GM18858 (cell line): ENCODE results near the gene FAP.

Source experiments
- ATAC-seq: cut with Tn5 transposase; IDR thresholded peaks from one replicate; pipeline ENCODE4 v1.9.1; 2021; ENCODE audit not compliant: unreplicated experiment

Gene FAP, protein sequence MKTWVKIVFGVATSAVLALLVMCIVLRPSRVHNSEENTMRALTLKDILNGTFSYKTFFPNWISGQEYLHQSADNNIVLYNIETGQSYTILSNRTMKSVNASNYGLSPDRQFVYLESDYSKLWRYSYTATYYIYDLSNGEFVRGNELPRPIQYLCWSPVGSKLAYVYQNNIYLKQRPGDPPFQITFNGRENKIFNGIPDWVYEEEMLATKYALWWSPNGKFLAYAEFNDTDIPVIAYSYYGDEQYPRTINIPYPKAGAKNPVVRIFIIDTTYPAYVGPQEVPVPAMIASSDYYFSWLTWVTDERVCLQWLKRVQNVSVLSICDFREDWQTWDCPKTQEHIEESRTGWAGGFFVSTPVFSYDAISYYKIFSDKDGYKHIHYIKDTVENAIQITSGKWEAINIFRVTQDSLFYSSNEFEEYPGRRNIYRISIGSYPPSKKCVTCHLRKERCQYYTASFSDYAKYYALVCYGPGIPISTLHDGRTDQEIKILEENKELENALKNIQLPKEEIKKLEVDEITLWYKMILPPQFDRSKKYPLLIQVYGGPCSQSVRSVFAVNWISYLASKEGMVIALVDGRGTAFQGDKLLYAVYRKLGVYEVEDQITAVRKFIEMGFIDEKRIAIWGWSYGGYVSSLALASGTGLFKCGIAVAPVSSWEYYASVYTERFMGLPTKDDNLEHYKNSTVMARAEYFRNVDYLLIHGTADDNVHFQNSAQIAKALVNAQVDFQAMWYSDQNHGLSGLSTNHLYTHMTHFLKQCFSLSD

DNA sequence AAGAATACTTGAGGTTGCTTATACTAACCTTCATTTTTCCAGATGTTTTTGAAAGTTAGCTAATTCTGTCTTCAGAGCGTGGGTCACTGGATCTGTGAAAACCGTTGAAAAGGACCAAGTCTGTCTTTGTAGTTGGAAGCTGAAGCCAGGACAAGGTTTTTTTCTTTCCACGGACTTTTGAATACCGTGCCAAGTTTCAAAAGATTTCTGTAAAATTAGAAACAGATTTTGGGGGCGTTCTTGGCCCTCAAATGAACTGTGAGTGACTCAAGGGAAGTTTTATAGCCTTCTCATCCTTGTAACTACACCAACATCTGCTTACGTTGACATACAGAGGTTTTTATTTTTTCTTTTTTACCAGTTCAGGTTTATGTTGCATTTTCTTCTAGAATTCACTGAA, at the start of gene FAP:
Gene FAP, minus strand, starts transcription at position 152 of the 400 bp plus-strand sequence. Its CDS starts 118 bp downstream, at position 34.
- no peak for ATAC-seq

DNA sequence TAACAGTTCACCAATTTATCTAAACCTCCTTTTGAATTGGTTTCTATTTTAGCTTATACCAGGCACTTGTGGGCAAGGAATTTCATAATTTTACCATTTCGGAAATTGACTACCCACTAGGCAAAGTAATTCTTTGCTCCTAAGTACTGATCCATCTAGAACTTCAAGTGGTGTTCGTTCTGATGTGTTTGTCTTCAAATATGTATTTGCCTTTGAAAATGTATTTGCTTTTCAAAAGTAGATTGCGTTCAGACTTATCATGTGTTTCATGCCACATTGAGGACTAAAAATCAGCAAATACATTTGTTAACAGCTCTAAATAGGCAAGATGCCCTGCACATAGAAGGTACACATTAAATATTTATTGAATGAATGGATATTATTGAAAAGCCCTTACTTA, 48.5 kb upstream of the FAP start:
- no peak for ATAC-seq

DNA sequence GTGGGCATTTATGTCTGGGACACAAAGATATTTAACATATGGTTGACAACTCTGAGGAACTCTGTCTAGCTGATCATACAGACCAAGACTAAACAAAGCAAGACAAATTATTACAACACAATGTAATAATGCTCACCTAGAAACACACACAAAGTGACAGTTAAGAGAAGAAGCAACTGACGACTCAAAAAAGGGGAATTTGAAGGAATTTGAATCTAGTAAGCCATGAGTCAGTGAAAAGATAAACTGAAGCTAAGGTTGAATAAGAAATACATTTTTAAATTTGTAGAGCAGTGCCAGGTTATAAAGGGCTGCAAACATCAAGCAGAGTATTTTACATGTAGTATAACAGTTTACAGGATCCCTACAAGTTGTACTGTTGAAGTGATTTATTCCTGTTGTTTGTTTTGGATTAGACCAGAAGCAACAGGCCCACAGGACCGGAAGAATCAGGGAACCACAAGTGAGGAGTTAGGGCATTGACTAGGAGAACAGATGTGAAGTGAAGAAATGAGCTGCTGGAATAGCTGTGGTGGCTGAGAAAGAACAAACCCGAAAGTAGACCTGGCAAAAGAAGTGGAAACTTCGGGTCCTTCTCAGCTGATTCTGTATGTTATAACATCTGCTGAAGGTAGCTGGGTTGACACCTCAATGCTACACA, 39.6 kb upstream of the FAP start:
- no peak for ATAC-seq

DNA sequence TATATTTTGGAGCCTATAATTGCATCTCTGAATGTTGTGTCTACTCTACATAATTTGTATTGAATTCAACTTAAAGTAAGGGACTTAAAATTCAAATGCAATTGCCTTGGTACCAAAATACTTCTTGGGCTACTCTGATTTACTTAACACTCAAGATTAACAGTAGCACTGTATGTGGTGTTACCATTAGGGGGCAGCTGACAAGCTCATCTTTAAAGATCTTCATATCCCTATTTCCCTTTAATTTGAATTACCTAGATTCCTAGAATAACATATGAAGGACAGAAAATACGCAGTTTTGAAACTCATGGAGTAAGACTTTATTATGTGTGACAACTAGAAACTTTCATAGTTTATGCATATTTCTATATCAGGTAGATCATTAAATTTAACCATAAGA, 37.4 kb upstream of the FAP start:
- no peak for ATAC-seq

DNA sequence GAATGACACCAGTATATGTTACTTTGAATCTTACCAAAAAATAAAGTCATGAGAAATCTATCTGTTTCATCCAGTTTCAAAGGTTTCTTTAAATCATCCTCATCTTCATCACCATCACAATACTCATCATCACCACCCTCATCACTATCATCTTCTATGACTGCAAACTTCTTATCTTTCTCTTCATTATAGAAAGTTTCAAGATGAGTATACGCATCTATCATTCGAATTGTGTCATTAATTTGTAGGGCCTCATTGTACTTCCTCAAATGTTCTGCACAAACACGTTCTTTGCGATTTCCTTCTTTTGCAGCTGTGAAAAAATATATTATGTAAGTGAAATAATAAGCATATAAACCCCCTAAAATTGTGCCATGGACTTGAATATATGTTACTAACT, 34.1 kb upstream of the FAP start:
- ATAC-seq: no peak

DNA sequence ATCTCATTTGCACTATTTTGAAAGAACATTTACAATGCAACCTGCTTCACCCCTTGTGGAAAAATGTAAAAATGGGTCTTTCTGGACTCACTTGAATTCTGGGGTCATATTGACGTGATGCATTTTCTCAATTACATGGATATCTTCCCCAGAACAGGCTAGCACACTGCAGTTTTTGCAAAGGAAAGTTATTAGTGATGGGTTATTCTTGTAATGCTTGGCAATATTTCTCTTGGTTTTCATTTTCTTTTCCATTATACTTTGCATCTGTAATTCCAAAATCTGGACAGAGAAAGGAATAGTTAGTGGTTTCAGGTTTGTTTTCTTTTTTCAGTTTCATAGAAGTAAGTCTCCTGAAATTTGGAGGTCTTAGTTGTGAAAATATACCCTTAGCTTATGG, 24.8 kb upstream of the FAP start:
- ATAC-seq: no peak

DNA sequence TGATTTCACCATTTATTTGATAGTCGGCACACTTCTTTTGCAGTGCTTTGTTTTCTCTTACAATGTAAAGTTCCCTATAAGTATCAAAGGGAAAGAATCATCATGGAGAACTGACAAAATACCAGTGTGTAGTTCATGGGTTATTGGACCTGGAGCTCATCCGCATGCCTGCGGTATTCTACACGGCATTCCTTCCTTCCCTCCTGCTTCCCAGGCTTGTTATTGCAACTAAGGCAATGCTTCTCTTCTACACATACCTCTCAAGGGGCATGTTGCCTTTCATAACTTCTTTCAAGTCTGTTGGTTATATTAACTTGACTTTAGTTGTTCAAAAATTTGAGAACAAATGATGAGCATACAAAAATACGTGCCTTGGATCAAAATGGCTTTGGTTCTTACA, 24.3 kb upstream of the FAP start:
- ATAC-seq: no peak

DNA sequence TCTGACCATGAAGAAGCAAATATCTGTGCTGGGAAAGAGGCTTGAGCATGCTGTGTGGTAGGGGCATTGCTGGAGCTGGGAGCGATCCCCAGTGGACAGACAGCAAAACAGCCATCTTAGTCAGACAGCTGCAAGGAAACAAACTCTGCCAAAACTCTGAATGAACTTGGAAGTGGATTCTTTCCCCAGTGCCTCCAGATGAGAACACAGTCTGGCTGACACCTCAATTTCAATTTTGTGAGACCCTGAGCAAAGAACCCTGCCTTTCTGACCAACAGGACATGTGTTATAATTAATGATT, 23.2 kb upstream of the FAP start:
- ATAC-seq: no peak

DNA sequence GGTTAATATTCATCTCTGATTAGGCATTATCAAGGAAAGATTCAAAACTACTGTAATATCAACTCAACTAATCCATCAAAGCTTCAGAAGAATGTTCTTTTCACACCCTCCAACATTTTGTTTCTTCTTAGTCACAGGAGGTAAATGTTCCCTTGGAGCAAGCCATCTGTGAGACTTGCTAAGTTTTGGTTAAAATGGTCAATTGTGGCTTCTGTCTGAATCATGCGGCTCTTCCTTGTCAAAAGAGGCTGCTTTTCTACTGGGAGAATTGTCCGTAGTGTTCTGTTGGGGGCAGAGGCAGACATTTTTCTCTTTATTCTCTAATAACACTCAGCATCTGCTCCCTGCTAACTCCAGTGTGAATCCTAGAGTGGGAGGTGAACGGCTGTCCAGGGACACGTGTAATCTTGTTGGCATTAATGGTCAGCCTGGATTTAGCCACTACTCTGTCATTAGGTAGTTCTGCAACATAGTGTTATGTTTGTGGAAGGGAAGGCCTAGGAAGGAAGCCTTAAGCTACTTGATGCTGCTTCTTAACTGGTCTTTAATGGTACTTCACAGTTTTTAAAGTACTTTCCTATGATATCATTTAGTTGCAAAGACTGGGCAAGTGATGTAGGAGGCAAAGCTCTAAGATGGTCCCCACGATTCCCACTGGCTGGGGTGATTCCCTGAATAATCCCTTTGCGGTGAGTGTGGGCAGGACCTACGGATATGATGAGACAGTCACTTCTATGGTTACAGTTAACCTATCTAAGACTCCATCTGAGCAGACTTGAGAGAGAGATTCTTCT, 22.6 kb upstream of the FAP start:
- no peak for ATAC-seq

DNA sequence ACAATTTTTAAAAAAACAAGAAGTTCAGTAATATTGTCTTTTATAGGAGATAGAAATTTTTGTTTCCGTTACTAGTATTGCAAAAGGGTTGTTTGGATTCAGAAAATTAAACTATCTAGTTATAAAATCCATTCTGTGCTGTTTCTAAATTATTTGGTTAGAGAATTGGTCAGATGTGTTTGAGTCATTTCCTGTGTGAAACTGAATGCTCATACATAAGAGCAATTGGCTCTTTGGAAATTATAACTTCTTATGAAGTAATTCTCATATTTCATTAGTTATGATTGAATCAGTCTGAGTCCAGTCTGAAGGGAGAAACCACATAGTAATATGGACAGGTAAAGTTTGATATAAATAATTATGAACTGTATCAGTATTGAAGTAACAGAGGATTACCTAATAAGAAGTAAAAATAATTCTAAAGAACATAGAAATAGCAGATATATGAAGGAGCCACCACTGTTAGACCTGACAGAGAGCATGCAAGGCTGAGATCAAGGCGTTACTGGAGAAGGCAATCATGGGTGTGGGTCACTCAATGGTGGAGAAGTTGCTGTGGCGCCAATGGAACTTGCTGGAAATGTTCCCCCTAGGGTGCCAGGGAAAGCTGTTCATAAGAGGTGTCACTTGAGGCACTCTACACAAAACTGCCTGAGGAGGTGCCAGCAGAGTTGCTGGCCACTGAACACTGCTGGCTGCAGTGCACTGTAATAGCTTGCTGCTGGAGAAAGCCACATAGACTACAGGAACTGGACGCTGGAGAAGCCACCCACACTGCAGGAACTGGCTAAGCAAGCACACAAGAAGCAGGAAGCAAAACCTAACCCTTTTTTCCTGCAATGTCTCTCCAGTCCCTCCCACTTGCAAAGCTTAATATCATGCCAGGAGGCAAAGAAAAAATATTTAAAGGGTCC, 18.0 kb upstream of the FAP start:
- ATAC-seq: peak; percentile 61

DNA sequence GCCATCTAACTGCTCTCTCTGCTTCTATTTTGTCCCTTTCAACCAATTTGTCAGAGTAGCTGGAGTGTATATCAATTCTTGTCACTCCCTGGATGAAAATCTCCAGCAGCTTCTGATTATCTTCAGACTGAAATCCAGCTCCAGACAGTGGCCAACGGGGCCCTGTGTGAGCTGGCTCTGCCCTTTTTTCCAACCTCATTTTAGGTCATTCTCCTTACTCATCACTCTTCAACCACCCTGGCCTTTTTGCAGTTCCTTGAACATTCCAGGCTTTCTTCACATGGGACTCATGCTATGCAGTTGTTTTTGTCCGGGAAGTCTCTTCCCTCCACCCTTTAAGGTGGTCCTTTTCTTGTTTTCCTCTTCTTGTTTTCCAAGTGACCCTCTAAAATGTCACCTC, 15.4 kb upstream of the FAP start:
- ATAC-seq: no peak

DNA sequence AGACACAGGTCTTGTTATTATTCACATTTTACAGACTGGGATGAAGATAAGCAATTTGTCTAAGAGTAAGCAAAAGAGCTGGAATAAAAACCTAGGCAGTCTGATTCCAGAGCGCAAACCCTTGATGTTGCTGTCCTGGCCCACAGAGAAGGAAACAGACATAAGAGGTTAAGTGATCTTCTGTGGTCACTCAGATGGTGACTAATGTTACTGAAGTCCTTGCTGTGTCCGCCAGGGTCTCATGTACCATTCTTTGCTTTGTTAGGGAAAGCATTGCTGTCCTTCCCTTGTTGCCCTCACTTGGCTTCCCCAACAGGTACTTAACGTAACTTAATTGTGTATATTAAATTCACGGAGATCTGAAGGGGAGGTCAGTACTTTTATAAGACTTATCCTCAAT, 14.9 kb upstream of the FAP start:
- no peak for ATAC-seq

DNA sequence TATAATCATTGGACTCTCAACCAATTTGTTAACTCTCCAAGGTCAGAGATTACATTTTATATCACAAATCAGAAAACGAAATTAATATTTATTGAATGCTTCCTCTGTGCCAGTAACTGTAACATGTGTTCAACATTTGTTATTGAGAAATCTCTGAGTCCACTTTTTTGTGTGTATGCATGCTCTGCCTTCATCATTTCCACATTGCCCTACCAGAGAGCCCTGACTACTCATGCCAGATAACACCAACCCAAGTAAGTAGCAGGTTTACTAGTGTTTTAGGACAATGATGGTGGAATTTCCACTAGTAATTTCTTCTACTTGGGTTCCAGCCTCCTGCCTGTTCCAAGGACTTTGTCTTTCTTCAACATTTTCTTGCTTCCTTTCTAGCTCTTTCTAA, 14.2 kb upstream of the FAP start:
- ATAC-seq: no peak

DNA sequence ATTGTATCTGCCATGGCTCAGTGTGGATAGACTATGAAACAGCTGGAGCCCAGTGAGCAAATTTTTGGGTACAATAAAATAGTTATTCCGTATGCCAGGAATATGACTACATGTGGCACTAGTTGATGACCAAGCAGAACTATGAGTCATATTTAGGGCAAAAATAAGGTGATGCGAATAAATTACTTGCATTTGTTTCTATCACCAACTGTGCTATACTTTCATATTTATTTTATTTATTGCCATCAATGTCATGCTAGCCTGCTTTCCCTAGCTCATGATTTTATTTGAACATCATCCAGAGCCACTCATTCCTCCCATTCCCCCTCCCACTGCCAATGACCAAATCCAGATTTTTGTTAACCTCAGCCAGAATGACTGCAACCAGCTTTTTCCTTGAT, 13.3 kb upstream of the FAP start:
- ATAC-seq: no peak

DNA sequence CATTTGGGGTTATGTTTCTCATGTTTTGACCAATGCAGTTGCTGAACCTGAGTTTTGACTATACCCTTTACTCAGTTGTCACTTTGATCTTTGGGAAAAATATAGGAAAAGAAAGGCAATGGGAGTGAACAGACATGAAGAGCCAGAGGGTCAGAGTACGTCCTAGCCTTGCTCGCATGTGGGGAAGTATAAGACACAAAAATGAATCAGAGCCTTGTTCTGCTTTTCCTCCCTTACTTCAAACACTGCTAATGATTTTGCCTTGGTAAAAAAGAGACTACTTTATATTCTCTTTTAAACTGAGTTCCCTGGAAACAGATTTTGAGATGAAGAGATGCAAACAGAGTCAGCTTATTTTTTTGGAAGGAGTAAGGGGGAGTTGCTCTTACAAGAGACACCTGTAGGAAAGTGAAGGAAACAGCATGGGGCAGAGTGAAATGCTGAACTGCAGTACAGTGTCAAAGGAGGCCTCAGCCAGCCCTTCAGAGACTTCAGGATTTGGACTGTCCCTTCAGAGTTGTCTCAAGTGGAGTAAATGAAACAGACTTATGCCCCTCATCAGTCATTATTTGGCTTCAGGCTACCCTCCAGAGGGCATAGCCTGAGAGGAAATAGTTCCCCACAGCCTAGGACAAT, 11.1 kb upstream of the FAP start:
- no peak for ATAC-seq

DNA sequence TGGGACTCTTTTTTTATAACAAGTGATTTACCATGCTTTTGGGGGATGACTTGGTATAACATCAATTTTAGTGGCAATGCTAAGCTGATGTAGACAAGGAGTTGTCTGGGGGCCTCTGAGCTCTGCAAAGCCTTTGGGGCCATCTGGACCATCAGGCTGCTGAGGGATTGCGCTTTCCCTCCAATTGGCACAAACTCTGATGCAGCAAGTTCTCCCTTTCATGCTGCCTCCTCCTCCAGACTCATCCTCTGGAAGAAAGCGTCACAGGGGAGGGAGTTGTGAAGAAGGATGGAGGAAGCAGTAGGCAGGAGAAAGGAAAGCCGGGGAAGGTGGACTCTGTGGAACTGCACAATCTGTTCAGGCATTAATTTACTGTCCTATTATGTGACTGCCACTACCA, 10.2 kb upstream of the FAP start:
- no peak for ATAC-seq

DNA sequence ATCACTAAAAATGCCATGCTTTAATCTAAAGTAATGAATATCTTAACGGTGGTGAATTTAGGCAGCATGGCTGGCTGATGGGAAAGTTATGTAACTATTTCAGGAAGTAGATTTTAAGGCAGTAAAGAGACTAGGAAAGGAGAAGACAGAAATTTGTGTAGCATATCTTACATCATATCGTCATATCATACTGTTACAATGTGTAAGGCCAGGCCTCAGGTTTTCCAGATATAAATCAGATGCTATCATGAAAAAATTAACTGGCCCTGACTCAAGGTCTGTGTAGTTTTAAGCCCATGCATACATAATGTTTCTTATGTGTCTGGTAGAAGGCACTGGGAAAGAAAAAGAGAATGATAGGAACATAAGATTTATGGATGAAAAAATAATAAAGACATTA, 8.9 kb upstream of the FAP start:
- no peak for ATAC-seq

DNA sequence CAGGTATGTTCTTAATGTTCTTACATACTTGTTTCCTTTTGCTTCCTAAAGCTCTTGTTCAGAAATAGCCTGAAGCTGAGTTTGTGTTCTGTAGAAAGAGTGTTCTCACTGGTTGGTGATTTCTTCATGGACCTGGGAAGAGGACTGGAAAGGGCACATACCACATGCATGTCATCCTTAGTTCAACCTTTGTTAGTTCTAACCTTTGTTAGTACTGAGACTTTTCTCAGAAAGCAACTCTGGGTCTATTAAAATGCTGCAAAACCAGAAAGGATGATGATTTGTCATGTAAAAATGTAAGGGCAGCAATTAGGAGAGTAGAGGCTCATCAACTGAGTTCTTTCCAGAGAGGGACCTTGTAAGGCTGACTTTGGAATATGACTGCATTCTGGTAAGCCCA, 2.5 kb upstream of the FAP start:
- ATAC-seq: no peak

DNA sequence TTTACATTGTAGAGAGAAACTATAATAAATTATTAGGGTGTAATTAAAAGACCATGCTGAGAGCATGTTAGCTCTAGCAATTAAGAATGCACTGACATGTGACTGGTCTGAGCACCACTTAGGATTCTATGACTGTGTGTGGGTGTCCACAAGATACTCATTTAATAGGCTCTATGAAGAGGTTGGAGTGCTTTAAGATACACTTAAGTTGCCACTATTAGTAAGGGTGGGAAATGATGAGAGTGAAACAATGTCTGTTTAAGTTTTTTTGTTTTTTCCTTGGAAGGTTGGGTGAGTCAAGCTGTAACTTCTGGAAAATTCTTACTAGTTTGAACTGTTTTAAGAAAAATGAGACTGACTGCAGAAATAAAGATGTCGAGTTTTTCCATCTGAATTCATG, 1.8 kb upstream of the FAP start:
- no peak for ATAC-seq

DNA sequence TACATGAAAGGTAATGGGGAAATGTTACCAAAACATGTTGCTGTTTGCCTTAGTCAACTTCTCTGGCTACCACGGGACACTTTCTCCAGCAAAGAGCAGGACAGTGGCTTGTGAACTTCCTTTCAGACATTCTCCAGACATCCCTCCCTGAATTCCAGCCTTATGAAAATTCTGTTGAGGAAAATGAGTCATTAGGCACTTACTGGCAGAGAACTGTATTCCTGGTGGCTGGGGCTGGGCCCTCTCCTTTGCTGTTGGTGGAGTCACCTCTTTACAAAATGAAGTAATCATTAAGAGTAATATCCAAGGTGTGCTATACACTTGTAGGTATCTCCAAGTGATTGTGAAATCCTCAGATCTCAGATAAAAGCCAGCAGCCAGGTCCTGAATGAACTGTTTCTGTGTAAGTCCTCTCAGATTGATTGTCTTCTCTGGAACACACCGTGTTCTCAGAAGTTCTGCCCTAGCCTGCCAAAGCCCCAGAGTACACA, 1.3 kb upstream of the FAP start:
- no peak for ATAC-seq
